Stimulated activated CD8-positive, alpha-beta memory T cell treated with anti-CD3 and anti-CD28 coated beads, Interleukin-7, amount 100 ng/mL, for 48 hours (primary cell): ENCODE results near the gene HOXB2.
A peak's percentile ranks its signal among the peaks of the same experiment; 100 is the strongest.

ENCODE experiments used
- DNase-seq, 2 donors: peaks; one replicate each; pipeline ENCODE4 v3.0.0-alpha.2; 2020; ENCODE audit warnings: low read depth in 1 of 2; ENCODE audit errors: extremely low read depth in 1 of 2

The HOXB2 gene

DNA sequence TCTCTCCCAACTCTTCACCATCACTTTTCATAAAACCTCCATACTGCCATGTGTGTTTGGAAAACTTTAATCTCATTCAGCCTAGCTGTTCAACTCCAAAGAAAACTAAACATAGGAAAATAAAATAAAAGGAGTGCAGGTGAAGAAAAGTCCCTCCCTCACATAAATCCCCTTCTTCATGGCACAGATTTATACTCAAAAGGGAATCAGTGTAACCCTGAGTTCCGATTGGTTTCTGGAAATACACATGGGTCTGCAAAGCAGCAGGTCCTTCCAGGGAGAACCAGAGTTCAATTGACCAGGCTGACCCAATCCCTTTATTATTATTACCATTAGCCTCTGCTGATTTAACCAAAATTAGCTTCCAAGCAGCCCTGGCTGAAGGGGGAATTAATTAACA is 8.9 kb upstream of the HOXB2 start:
- DNase-seq = no peak

DNA sequence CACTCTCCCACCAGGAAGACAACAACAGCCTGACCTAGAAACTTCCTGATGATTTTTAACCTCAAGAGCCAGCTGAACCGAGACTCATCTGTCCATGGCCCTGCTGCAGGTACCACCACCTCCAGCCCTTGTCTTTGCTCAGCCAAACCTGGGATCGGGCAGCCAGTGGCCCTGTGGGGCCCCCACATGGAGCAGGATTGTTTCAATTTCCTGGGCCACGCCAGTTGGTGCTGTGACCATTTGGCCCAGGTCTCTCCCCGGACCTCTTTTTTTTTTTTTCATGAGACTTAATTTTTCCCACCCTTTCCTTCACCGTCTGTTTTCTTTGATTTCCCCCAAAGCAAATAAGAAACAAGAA is 8.3 kb upstream of the HOXB2 start:
- DNase-seq = no peak

DNA sequence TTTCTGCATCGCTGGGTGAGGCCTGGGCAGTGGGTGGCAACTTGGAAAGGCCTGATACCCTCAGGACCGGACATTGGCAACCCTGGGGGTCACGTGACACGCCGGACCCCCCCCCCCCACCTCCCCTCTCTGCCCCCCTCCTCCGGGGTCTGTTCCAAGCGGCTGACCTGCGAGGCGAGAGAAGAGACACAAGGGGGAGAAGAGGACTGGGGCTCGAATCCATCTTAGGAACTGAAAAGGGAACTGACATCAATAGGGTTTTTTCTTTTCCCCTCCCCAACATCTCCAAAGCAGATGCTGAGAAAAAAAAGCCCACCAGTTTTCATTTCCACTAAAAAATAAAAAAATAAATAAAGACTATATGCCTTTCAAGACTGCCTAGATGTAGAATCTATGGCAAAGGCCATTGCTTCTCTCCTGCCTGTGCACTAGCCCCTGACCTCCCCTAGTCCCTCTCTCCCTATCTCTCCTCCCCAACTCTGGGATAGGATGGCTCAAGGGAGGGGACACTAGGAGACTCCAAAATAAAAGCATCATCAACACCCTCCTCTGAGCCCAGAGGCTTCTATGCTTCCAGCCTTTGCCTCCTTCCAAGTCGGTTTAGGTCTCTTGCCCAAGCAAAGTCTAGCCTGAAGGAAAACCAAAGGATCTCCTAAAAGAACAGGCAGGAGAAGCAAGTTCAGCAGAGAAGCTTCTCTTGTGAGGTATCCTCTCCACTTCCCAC is 7.7 kb upstream of the HOXB2 start:
- no peak for DNase-seq

DNA sequence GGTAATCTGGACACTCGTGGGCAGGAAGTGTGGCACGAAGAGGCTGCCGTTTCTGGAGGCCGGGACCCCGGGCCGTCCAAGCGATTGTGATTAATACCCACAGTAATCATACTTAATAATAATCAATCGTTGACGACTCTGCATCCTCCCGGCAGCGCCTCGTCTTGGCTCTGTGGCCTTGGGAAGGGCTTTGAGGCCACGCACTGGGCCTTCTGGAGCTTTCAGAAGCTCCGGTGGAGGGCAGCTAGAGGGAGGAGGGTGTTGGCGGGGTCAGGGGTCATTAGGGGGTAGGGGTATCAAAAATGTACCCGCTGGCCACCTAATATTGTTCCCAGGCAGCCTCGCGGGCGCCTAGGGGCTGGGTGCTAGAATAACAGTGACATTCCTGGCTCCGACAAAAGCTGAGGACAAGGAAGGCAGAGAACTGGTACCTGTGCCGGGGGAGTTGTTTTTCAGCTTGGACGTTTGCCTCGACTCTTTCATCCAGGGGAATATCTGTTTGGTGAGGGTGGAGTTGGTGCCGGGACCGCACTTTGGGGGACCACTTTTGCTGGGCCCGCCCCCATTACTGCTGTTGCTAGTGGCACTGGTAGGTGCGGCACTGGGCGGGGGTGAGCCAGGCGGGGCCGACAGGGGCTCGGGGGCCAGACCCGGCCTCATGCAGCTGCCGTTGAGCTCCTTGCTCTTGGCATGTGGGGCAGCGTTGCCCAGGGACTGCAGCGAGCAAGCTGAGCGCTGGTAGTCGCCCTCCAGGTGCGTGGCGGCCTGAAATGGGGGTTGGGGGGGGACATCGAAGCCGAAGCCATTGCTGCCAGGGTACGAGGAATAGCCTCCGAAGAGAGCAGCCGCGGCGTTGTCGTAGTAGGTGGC is 6.9 kb upstream of the HOXB2 start:
- DNase-seq = no peak

DNA sequence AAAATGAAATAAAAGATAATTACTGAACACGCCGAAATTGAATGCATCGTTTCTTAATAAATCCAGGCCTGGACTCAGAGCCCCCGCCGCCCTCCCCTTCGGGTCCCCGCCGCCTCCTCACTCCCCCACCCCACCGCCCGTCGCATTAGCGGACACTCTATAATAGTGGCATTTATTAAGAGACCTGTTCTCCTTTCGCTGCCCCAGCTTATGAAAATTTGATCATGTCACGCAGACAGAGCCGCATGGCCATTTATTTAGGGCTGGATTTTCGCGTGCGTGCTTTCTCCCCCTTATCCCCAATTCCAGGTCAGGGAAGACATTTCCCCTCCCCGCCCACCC is 6.3 kb upstream of the HOXB2 start:
- DNase-seq = no peak

DNA sequence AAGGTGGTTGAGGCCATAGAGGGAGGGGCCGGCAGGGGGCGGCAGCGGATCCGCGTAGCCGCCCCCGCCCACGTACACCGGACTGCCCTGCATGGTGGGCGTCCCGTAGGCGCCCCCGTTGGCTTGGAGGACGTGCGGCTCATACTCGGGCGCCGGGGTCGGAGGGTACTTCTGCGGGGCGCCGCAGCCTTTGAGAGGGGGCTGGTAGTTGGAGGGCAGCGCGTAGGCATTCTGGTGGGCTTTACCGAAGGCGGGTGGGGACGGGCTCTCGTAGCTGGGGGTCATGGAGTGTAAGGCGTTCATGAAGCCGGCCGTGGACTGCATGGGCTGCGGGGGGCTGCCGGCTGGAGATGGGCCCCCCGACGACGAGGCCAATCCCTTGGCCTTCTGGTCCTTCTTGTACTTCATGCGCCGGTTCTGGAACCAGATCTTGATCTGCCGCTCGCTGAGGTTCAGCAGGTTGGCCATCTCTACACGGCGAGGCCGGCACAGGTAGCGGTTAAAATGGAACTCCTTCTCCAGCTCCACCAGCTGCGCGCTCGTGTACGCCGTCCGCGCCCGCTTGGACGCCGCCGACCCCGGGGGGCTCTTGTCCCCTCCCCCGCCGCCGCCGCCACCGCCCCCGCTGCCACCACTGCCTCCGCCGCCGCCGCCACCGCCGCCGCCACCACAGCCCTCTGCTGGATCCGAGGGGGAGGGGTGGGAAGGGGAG is 5.7 kb upstream of the HOXB2 start:
- DNase-seq = no peak

DNA sequence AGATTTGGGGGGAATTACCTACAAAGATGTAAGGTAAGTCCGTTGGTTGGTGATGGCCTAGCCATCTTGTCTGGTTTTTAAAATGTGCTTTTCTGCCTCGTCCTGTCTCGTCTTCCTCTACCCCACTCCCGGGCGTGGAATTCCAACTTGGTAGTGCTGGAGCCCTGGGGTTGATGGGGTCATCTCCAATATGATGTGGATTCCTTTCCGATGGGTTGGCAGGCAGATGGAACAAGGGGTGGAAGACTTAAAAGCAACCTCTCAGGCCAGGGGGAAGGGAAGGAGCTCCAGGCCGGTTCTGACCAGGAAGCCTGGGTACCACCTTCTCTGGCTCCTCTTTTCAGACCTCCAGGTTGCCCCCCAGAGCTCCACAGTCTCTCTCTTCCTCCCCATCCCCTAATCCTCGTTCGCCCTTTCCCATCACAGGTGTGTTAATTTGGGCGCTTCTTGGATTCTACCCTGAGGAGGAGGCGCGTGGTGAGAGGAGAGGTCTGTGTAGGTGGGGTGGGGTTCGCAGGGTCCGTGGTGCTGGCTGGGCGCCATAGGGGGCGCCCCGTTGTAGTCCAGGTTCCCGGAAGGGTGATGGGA is 5.1 kb upstream of the HOXB2 start:
- no peak for DNase-seq

DNA sequence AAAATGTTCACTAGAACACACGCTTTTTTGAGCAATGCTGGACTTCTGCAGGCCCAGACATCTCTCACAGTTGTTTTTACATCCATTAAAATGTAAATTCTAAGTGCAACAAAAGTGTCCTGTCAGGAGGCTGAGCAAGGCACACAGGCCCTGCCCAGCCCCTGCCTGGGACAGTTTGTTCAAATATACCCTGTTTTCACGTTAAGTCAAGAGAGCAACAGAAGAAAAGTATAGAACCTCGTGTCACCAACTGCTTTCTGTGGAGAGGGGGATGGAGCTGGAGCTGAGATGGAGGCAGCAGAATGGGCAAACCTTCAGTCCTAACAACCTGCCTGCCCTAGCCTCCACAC is 4.3 kb upstream of the HOXB2 start:
- no peak for DNase-seq

DNA sequence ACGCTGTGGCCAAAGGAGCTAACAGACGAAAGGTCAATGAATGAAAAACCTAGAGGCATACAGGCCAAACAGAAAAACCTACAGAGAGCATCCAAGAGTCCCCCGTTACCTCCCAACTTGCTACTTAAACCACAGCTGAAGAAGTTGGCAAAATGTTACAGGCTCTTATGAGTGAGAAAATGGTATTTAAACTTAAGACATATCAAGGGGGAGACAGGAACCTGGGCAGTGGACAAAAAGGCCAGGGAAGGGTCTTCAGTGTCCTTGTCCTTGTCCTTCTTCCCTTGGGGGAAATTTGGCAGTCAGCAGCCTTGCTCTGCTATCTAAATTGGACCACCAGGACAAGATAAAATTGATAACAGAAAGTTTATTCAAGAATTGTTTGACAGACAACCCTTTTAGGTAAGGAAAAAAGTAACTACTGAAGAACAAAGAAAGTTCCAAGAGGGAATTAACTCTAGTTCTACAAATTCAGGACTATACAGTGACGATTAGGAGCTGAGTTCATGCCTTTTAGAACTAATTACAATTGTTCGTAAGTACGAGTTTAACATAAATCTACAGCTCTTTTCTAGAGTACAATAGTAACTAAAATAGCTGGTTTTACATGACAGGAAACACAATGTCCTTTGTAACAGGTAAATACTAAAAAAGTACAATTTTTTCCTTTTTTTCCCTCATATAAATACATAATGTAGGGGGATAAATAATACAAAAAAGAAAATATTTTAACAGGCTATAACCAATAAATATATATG is 3.8 kb upstream of the HOXB2 start:
- no peak for DNase-seq

DNA sequence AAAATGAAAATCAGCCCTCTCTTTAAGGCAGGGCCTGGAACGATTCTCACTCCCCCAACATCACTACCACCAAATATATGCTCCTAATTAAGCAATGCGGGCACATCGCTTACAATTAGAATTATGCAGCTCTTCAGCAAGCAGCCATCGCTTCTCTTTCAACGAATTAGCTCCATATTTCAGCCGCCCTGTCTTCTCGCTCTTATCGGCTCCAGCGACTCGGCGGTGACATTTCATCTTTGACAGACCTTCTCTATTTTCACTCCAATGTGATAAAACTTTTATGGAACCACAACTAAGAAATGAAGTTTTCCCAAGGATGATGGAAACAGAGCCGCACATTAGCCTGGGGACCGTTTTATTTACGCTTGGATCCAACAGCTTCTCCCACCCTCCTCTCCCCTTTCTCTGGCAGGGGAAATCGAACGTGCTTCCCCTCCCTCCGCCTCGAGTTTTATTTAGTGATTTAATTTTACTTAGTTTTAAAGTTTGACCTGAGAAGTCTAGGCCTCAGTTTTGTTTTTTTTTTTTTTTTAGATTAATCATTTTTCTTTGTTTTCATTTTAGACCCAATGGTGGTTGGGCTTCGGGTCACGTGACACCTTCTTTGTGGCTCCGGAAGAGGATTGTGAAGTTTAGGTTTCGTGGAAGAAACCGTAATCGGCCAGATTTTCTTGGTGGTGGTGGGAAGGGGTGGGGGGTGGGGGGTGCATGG is 3.1 kb upstream of the HOXB2 start:
- DNase-seq = no peak

DNA sequence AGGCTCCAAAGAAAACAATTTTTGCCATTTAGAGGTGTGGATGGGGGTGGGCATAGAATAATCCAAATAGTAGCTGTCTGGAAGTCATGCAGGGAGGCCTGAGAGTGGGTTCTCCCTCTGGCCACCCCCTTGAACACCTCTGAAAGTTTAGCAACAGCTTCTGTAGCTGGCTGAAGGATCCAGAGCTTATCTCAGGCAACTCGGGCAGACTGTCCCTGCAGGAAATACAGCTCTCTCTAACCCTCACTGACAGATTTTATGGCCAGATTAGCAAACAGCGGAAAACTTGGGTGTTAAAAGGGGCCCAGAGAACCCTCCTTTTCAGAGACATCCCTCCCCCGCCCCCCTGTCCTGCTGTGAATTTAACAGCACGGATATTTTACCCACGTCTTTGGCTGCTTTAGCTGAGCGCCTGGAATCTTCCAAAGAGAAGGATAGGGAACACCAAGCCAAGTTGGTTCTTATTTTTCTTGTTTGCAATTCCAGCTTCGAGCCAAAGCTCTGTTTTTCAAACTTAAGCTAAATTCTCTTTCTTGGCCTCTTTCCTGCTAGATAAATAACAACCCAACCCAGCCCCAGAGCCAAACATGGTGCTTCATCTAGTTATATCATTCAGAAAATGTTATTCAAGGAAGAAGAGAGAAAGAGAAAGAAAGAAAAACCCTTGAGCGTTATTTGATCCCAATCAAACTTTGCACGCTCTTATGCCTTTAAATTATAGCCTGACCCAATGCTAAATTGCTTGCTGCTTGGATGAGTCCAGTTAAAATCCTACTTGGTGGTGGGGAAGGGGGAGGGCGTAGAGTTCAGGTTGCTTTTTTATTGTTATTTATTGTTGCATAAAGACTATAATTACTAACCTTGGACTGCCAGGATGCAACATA is 2.3 kb upstream of the HOXB2 start:
- no peak for DNase-seq

DNA sequence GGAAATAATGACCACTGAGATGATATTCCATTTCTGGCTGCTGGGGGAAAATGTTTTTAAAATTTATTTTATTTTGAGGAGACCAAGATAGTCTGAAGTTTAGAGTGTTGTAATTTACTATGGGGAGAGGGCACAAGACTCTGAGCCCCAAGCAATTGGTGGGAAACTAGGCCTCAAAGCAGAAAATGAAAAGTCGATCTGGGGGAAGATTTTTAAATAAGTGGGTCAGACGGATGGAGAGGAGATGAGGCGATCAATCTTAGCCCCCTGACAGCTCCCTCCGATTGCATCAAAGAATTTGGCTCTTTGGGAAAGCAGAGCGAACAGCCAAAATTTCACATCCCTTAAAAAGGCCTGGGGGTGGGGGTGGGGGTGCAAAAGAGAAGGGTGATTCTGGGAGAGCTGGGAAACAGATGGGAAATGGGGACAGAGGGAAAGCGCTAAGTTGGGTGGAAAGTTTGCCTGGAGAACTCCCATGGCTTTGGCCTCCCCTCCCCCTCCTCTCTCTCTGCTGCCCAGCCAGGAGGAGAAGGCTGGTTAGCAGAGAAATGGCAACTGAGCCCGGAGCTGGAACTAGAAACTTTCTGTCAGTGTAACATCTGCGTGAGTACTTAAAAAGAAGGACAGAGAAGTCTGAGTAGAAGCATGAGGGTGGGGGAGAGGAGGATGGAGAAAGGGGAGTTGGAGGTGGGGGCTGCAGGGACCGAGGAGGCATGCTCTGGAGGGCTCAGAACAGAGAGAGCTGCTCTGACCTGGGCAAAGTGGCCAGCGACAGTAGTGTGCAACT is 1.4 kb upstream of the HOXB2 start:
- no peak for DNase-seq

DNA sequence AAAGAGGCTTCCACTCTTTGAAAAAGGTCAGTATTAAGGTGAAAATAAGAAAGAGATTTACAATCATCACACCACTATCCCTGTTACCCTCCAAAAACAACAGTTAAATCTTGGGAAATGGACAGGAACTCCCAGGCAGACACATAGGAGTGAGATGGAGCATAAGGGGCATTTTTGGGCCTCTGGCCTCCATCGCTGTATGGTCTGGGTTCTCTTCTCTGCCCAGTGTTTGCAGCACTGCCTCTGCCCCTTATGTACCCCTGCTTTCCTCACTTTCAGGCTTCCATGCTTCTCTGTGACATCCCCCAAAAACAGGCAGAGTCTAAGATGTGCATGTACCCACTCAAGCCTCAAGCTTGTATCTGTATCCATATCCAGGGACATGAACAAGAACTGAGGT is 630 bp upstream of the HOXB2 start:
- DNase-seq = no peak

DNA sequence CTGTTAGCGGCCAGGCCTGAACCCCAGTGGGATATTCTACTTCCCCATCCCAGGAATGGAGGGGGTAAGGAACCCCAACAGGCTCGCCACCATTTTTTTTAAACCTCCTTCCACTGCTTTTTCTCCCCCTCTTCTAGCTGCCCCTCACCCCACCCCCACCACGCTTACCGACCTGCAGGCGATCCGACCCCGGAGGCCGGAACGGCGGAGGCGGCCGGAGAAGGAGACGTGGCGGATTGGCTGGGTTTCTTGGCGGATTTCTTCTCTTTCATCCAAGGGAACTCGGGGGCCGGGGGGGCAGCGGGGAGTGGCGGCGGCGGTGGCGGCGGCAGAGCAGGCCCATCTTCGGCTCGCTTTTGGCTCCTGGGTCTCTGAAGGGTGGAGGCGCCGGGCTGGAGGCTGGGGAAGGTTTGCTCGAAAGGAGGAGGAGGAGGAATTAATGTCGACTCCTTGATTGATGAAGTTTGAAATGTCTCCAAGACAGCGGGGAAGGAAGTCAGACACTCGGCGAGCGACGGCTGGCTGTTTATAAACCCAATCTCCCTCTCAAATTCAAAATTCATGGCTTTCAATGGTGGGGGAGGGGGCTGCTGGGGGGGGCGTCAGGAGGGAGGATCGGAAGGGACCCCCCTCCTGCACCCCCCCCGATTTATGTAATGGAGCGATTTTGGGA is 424 bp downstream of the HOXB2 start:
- no peak for DNase-seq

DNA sequence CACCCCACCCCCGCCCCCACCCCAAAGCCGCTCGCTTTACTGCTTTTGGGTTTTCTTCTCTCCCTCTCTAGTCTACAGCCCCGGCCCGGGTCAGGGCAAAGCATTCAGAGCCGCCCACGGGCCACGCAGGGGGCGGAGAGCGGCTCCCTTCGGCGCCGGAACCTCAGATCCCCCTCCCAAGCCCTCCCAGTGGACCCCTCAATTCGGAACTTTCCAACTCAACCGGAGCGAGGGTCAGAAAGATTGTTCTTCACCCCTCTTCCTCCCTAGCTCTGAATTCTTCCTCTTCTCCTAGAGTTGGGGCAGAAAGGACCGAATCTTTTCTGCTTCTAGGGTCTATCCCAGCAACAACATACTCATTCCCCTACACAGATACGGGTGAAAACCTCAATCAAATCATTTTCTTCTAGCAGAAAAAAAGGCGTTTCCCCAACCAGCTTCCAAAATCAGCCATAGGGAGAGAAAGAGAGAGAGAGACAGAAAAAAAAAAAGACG is 1.0 kb downstream of the HOXB2 start:
- DNase-seq = no peak

DNA sequence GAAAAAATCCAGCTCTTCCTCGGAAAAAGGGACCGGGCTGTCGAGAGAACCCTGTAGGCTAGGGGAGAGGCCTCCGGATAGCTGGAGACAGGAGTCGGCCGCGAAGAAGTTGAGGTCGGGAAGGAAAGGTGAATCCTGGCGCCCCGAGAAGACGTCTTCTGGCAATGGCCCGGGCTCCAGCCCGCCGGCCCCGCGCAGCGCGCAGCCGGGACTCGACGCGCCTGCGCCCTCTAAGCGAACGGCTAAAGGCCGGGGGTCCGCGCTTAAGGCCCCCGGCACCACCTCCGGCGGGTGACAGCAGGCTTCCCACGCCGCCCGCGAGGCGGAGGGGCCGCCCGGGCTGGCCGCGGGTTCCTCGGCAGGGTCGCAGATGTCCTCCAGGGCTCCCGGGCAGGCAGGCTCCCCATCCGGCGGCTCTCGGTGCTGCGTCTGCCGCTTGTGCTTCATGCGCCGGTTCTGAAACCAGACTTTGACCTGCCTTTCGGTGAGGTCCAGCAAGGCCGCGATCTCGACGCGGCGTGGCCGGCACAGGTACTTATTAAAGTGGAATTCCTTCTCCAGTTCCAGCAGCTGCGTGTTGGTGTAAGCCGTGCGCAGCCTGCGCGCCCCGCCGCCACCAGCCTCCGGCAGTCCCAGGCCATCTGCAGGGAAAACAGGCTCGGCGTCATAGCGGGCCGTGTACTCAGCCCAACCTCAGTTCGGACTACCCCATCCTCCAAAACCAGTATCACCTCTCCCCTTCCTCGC is 1.6 kb downstream of the HOXB2 start:
- DNase-seq = peak in 1 of 2 donors; percentile 30

DNA sequence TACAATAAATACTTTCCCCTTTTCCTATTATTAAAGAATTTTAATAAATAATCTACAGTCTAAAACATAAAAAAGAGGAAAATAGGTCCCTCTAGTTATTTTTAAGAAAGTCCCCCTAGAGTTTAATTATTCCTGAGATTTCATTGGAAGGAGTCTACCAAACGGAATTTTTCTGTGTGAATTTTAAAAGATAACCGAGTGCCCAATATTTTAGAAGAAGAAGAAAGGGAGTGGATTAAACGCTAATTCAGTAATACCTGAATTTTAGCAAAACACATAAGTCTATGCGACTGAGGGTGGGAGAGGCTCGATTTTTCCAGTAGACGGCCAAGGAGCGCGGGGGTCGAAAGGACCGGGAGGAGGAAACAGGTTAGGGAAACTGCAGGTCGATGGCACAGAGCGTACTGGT is 2.2 kb downstream of the HOXB2 start:
- DNase-seq = no peak
